Neural progenitor cell (in vitro differentiated cells): ENCODE data around the gene IFI27.

ENCODE experiments used
- CTCF ChIP-seq: fragments of 200-600 bp; sonication (generic); IDR thresholded peaks from 2 replicates; pipeline ENCODE4 v1.5.1; 2017; ENCODE audit warnings: antibody characterized with exemption, mild to moderate bottlenecking
- EZH2phosphoT487 ChIP-seq: fragments of 200-600 bp; sonication (generic); IDR thresholded peaks from 2 replicates; pipeline ENCODE4 v1.6.1; 2017; ENCODE audit warnings: antibody characterized with exemption

GRCh38 chr14:94132285-94132887 lies 21.9 kb downstream of the IFI27 start:
- TF ChIP-seq CTCF (peak; percentile 98), EZH2phosphoT487 (no peak)
